ENCODE measurements around the gene LYPD6B.

LYPD6B gene

GRCh38 chr2:149080099-149080498 is 41.6 kb downstream of the LYPD6B start:
- DNase-seq = no peak

GRCh38 chr2:149080971-149081370 is 42.5 kb downstream of the LYPD6B start:
- no peak for DNase-seq

GRCh38 chr2:149082079-149082478 is 43.6 kb downstream of the LYPD6B start:
- no peak for DNase-seq

- DNase-seq = no peak
Observed at GRCh38 chr2:149082735-149083134, 44.2 kb downstream of the LYPD6B start.

GRCh38 chr2:149084924-149085795 is 46.7 kb downstream of the LYPD6B start:
- no peak for DNase-seq

- DNase-seq = no peak
Observed at GRCh38 chr2:149087751-149088150, 49.3 kb downstream of the LYPD6B start.

- no peak for DNase-seq
Observed at GRCh38 chr2:149089068-149089467, 50.6 kb downstream of the LYPD6B start.

- no peak for DNase-seq
Observed at GRCh38 chr2:149090706-149091105, 52.2 kb downstream of the LYPD6B start.

- DNase-seq = no peak
Observed at GRCh38 chr2:149093579-149093978, 55.1 kb downstream of the LYPD6B start.

GRCh38 chr2:149094217-149095015 is 55.9 kb downstream of the LYPD6B start:
- no peak for DNase-seq

GRCh38 chr2:149098701-149099100 is 60.2 kb downstream of the LYPD6B start:
- DNase-seq = no peak

GRCh38 chr2:149099298-149099697 is 60.8 kb downstream of the LYPD6B start:
- DNase-seq = no peak

- DNase-seq = no peak
Observed at GRCh38 chr2:149100739-149101699, 62.5 kb downstream of the LYPD6B start.

GRCh38 chr2:149101818-149102217 is 63.3 kb downstream of the LYPD6B start:
- no peak for DNase-seq

GRCh38 chr2:149103081-149103620 is 64.7 kb downstream of the LYPD6B start:
- DNase-seq = no peak

GRCh38 chr2:149104221-149104620 is 65.7 kb downstream of the LYPD6B start:
- no peak for DNase-seq

- no peak for DNase-seq
Observed at GRCh38 chr2:149112068-149112467, 73.6 kb downstream of the LYPD6B start.

- no peak for DNase-seq
Observed at GRCh38 chr2:149112713-149113112, 74.2 kb downstream of the LYPD6B start.

GRCh38 chr2:149115781-149116180 is 77.3 kb downstream of the LYPD6B start:
- no peak for DNase-seq

GRCh38 chr2:149119368-149119767 is 80.9 kb downstream of the LYPD6B start:
- no peak for DNase-seq

GRCh38 chr2:149122516-149122915 is 84.0 kb downstream of the LYPD6B start:
- DNase-seq = no peak

GRCh38 chr2:149125031-149125725 is 86.7 kb downstream of the LYPD6B start:
- DNase-seq = no peak
